Heart left ventricle (tissue), 13 donors: Measurements from ENCODE around the gene SLC6A3.

Source experiments
- CTCF ChIP-seq, 12 donors: fragments of 200-600 bp; sonication (generic) in 4 of 12; IDR thresholded peaks; one replicate each; pipeline versions ENCODE4 v1.5.0 to v1.8.0; 2018 to 2022; ENCODE audit warnings: antibody characterized with exemption in 12 of 12, mild to moderate bottlenecking in 5 of 12
- POLR2A ChIP-seq, 2 donors: fragments of 450-650 bp; IDR thresholded peaks; one replicate each; pipeline ENCODE4 v1.6.1; 2017; ENCODE audit warnings: antibody characterized with exemption in 2 of 2, mild to moderate bottlenecking in 2 of 2, moderate library complexity in 2 of 2
- donor health status: ischemic (EF 13 %, LVEDD 7.1; RV severe dilation, severe dysfunction).
- donor health status: DM: no; HTN: yes; CAD: no.
- donor health status: DM: no; HTN: no; CAD: no.
- donor health status: ischemic (EF 25% LVEDD 6.9; RV normal size, moderate dysfunction).
- donor health status: ischemic (EF 25% LVEDD 5.7; RV mildly dilated, moderate dysfunction).
- donor health status: ischemic (EF 35%, LVEDD 5.7; RV mildly dilated, moderate dysfunction).
- donor health status: nonischemic (EF 11% LVEDD 7.7; RV severe dilation, severe dysfunction).
- donor health status: DM: yes; HTN: yes; CAD: no.
- donor health status: PGD.
- donor health status: ischemic (EF 29% LVEDD 5.4; RV normal size, mild dysfunction).
- donor health status: nonischemic (EF 23%, LVEDD 6.1; RV moderate dilation, normal function).

GRCh38 chr5:1476967-1477310, 31.7 kb upstream of the SLC6A3 start:
- TF ChIP-seq CTCF (IDR thresholded peaks at IDR 0.05) (no peak), POLR2A (IDR thresholded peaks at IDR 0.05) (no peak)
